Smooth muscle cell (in vitro differentiated cells): ENCODE measurements around the gene EGFR. TPM values are rescaled to one million over a fixed set of nuclear protein-coding genes. Genes with fewer than 3 reads are reported as not detected.

Source experiments
- DNase-seq: peaks from one replicate; lab custom pipeline; 2025; ENCODE audit not compliant: unreplicated experiment; lab: John Stamatoyannopoulos, UW
- H2AFZ ChIP-seq: fragments of 200-600 bp; sonication (generic); 2 replicates; pipeline ENCODE4 v1.6.0; 2016; ENCODE audit warnings: antibody characterized with exemption, low read depth, mild to moderate bottlenecking
- H3F3A ChIP-seq: fragments of 200-600 bp; sonication (generic); 2 replicates; pipeline ENCODE4 v1.6.0; 2017; ENCODE audit warnings: antibody characterized with exemption, low read depth
- H3K27ac ChIP-seq: fragments of 200-600 bp; sonication (generic); 2 replicates; pipeline ENCODE4 v1.5.1; 2016; ENCODE audit warnings: low read depth, mild to moderate bottlenecking
- H3K27me3 ChIP-seq: fragments of 200-600 bp; sonication (generic); 2 replicates; pipeline ENCODE4 v1.6.1; 2016; ENCODE audit warnings: low read depth, mild to moderate bottlenecking
- H3K36me3 ChIP-seq: fragments of 200-600 bp; sonication (generic); 2 replicates; pipeline ENCODE4 v1.5.1; 2016; ENCODE audit warnings: low read depth
- H3K4me1 ChIP-seq: fragments of 200-600 bp; sonication (generic); 2 replicates; pipeline ENCODE4 v1.5.1; 2016; ENCODE audit warnings: low read depth
- H3K4me2 ChIP-seq: fragments of 200-600 bp; sonication (generic); 2 replicates; pipeline ENCODE4 v1.6.0; 2016; ENCODE audit warnings: mild to moderate bottlenecking
- H3K4me3 ChIP-seq: fragments of 200-600 bp; sonication (generic); 2 replicates; pipeline ENCODE4 v1.5.1; 2016; ENCODE audit warnings: mild to moderate bottlenecking
- H3K79me2 ChIP-seq: fragments of 200-600 bp; sonication (generic); 2 replicates; pipeline ENCODE4 v1.6.0; 2016; ENCODE audit warnings: low read depth, mild to moderate bottlenecking
- H3K9ac ChIP-seq: fragments of 200-600 bp; sonication (generic); 2 replicates; pipeline ENCODE4 v1.6.0; 2016; ENCODE audit warnings: low read depth
- H3K9me3 ChIP-seq: fragments of 200-600 bp; sonication (generic); replicated peaks from 2 replicates; pipeline ENCODE4 v1.5.1; 2016; ENCODE audit warnings: low read depth
- H4K20me1 ChIP-seq: fragments of 200-600 bp; sonication (generic); 2 replicates; pipeline ENCODE4 v1.6.0; 2016; ENCODE audit warnings: low read depth
- CTCF ChIP-seq: fragments of 200-600 bp; sonication (generic); IDR thresholded peaks from 2 replicates; pipeline ENCODE4 v1.5.1; 2017; ENCODE audit warnings: borderline replicate concordance, mild to moderate bottlenecking, antibody characterized with exemption; ENCODE audit not compliant: insufficient read depth, poor library complexity, severe bottlenecking
- WGBS: methylation state at CpG from one replicate; pipeline ENCODE4 v1.1.7; 2016; ENCODE audit warnings: low lambda C conversion rate; 5-methylcytosine and 5-hydroxymethylcytosine counted together
- polyA plus RNA-seq: library from polyadenylated mRNA; unstranded; fragments of >200 nt; fragmentation: Nextera tagmentation; extraction: Ambion mirVana; gene quantifications from 2 replicates; pipeline ENCODE4 v1.2.1, GENCODE V29; 2016
- total RNA-seq: library from RNA; depleted of rRNA; stranded (reverse); fragments of >200 nt; gene quantifications from 2 replicates; pipeline ENCODE4 v1.2.3, GENCODE V29; 2014

Gene EGFR
- total and polyA plus RNA-seq, 2 experiments from 2014 or later = 9.0 to 31.1 TPM

- Histone ChIP-seq H3K27me3 (no peaks in the 10 kb centered on the region), H3K9ac (no peak overlapping the region), H2AFZ (no peak overlapping the region), H3K9me3 (no peaks in the 10 kb centered on the region), H3K4me2 (peak overlapping the region; percentile 23), H3K4me3 (no peak overlapping the region), H4K20me1 (no peaks in the 10 kb centered on the region), H3K79me2 (peaks cover 35% of the 10 kb centered on the region), H3F3A (peaks cover 4% of the 10 kb centered on the region), H3K36me3 (no peaks in the 10 kb centered on the region), H3K27ac (peak overlapping the region; percentile 94), H3K4me1 (peaks cover 3% of the 10 kb centered on the region)
- TF ChIP-seq CTCF = no peak
- DNase-seq = no peak
- WGBS = 57% methylated on average over 7 of the region's 7 CpGs
Observed at GRCh38 chr7:55055479-55055878, 36.7 kb downstream of the EGFR start.

DNA sequence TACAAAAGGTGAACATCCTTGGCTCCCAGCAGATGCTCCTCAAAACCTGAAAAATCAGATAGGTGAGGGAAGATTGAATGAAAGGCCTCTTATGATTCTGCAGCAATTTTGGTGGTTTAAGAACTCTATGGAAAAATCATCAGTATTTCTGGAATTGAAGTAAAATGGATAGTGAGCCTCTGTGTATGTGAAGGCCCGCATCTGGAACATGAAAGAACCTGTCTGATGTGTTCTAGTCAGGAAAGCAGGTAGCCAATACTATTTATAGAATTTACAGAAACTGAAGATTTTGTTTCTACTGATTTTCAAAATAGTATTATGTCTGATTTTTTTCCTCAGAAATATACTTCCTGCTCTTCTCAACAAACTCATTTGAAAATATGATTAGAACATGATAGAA is 37.3 kb downstream of the EGFR start:
- Histone ChIP-seq H3K4me2 (no peak overlapping the region), H3K27ac (peak overlapping the region; percentile 42), H3F3A (peaks cover 7% of the 10 kb centered on the region), H3K4me1 (peaks cover 3% of the 10 kb centered on the region), H3K27me3 (no peaks in the 10 kb centered on the region), H3K79me2 (peaks cover 30% of the 10 kb centered on the region), H3K9ac (no peak overlapping the region), H2AFZ (no peak overlapping the region), H3K36me3 (no peaks in the 10 kb centered on the region), H3K4me3 (no peak overlapping the region), H4K20me1 (no peaks in the 10 kb centered on the region), H3K9me3 (no peaks in the 10 kb centered on the region)
- no peak for TF ChIP-seq CTCF
- DNase-seq = no peak
- WGBS = 81% methylated on average over 1 of the region's 1 CpG

GRCh38 chr7:55056577-55057480 is 38.0 kb downstream of the EGFR start:
- no peaks in the 10 kb centered on the region for H3K9me3 ChIP-seq
- no peak overlapping the region for H3K4me3 ChIP-seq
- H3K79me2 ChIP-seq = peaks cover 29% of the 10 kb centered on the region
- H4K20me1 ChIP-seq = no peaks in the 10 kb centered on the region
- no peaks in the 10 kb centered on the region for H3K36me3 ChIP-seq
- DNase-seq = no peak
- no peak overlapping the region for H3K4me2 ChIP-seq
- no peaks in the 10 kb centered on the region for H3K27me3 ChIP-seq
- no peak overlapping the region for H2AFZ ChIP-seq
- WGBS = 90% methylated on average over 15 of the region's 15 CpGs
- no peak for TF ChIP-seq CTCF
- peaks cover 3% of the 10 kb centered on the region for H3K4me1 ChIP-seq
- peaks cover 7% of the 10 kb centered on the region for H3F3A ChIP-seq
- H3K9ac ChIP-seq = no peak overlapping the region
- peak overlapping the region; percentile 42 for H3K27ac ChIP-seq

DNA sequence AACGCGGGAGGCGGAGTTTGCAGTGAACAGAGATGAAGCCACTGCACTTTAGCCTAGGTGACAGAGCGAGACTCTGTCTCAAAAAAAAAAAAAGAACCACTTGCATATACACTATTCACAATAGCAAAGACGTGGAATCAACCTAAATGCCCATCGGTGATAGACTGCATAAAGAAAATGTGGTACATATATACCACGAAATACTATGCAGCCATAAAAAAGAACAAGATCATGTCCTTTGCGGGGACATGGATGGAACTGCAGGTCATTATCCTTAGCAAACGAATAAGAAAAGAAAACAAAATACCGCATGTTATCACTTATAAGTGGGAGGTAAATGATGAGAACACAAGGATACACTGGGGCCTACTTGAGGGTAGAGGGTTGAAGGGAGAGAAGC is 39.5 kb downstream of the EGFR start:
- TF ChIP-seq CTCF = no peak
- Histone ChIP-seq H3K27me3 (no peaks in the 10 kb centered on the region), H3K4me1 (peaks cover 3% of the 10 kb centered on the region), H3K4me3 (no peak overlapping the region), H3K79me2 (peaks cover 34% of the 10 kb centered on the region), H3K9me3 (no peaks in the 10 kb centered on the region), H3K36me3 (no peaks in the 10 kb centered on the region), H3K27ac (no peak overlapping the region), H3K4me2 (no peak overlapping the region), H3F3A (peaks cover 3% of the 10 kb centered on the region), H2AFZ (no peak overlapping the region), H3K9ac (no peak overlapping the region), H4K20me1 (no peaks in the 10 kb centered on the region)
- DNase-seq = no peak
- 99% methylated on average over 10 of the region's 10 CpGs for WGBS
